IPS-20b (cell line): Measurements from ENCODE around the gene FRMD4A.
"Not testable (repeated sequence)": the region's sequence is repeated elsewhere in the genome, so short reads cannot be mapped to it uniquely, and the experiment has no call there.

Experiments used
- H3K27ac ChIP-seq: one replicate; pipeline ENCODE4 v1.5.1; 2013; ENCODE audit warnings: low read length
- H3K27me3 ChIP-seq: 2 replicates; pipeline ENCODE4 v1.6.1; 2013; ENCODE audit warnings: mild to moderate bottlenecking, low read length, inconsistent platforms; ENCODE audit not compliant: insufficient read depth
- H3K36me3 ChIP-seq: 2 replicates; pipeline ENCODE4 v1.6.1; 2013; ENCODE audit warnings: low read depth, mild to moderate bottlenecking, inconsistent platforms, low read length, moderate library complexity; ENCODE audit not compliant: insufficient read depth
- H3K4me1 ChIP-seq: 2 replicates; pipeline ENCODE4 v1.6.1; 2013; ENCODE audit warnings: mild to moderate bottlenecking, control low read depth, inconsistent platforms, low read length, moderate library complexity; ENCODE audit not compliant: insufficient read depth
- H3K4me3 ChIP-seq: 2 replicates; pipeline ENCODE4 v1.5.1; 2013; ENCODE audit warnings: mild to moderate bottlenecking, low read length, inconsistent platforms
- H3K9ac ChIP-seq: 2 replicates; pipeline ENCODE4 v1.6.1; 2013; ENCODE audit warnings: low read depth, mild to moderate bottlenecking, inconsistent platforms, low read length, moderate library complexity
- H3K9me3 ChIP-seq: 2 replicates; pipeline ENCODE4 v1.6.1; 2013; ENCODE audit warnings: mild to moderate bottlenecking, low read depth, low read length, inconsistent platforms; ENCODE audit not compliant: insufficient read depth

Gene FRMD4A

DNA sequence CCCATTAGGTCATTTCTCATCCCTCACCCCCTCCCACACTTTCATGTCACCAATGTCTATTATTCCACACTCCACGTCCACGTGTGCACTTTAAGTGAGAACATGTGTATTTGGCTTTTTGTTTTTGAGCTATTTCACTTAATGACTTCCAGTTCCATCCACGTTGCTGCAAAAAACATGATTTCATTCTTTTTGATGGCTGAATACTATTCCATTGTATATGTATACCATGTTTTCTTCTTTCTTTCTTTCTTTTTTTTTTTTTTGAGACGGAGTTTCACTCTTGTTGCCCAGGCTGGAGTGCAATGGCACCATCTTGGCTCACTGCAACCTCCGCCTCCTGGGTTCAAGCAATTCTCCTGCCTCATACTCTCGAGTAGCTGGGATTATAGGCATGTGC lies 502.4 kb downstream of the FRMD4A start:
- H3K9ac ChIP-seq, H3K9me3 ChIP-seq, H3K4me3 ChIP-seq, H3K36me3 ChIP-seq, H3K27ac ChIP-seq, H3K27me3 ChIP-seq: not testable (repeated sequence)
- peaks cover 23% of the 10 kb centered on the region for H3K4me1 ChIP-seq

GRCh38 chr10:13827076-13827797 lies 503.5 kb downstream of the FRMD4A start:
- Histone ChIP-seq H3K9me3 (no peaks in the 10 kb centered on the region), H3K36me3 (0 out of 2 replicates have a peak, but pooled peaks cover 6% of the 10 kb centered on the region), H3K9ac (peak overlapping the region; percentile 12; the same call in 1 of the 2 replicates), H3K27me3 (no peaks in the 10 kb centered on the region), H3K27ac (no peak overlapping the region), H3K4me3 (no peak overlapping the region), H3K4me1 (peaks cover 31% of the 10 kb centered on the region)

- Histone ChIP-seq H3K4me1 (peaks cover 34% of the 10 kb centered on the region), H3K4me3 (peak overlapping the region; percentile 45; the same call in 1 of the 2 replicates), H3K27ac (peak overlapping the region; percentile 11), H3K36me3 (no peaks in the 10 kb centered on the region), H3K9me3 (no peaks in the 10 kb centered on the region), H3K27me3 (no peaks in the 10 kb centered on the region), H3K9ac (peak overlapping the region; percentile 14; the same call in 1 of the 2 replicates)
Measured at GRCh38 chr10:13823709-13824405, 506.9 kb downstream of the FRMD4A start.

DNA sequence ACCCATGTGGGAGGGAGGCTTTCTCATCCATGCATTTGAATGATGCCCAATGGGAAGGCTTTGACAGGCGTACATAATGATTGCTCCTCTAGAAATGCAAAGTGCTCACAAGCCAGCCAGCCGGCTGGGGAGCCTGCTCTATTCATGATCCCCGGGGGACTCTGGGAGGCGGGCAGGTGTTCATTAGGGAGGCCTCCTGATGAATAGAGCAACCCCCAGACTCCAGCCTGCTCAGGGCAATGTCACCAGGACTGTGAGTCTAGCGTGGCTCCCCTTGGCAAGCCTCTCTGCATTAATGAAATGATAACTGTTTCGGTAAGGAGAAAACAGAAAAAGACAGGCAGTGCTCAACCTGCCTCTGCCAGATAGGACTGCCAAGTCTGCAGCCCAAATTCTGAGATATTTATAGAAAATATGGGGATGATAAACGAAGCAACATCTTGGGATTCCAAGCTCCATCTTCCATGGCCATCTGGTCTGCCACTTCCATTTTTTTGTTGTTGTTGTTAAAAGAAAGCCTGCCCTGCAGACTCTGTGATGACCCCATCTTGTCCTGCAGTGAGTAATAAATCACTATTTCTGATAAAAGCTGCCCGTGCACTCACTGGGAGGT lies 507.5 kb downstream of the FRMD4A start:
- H3K27me3 ChIP-seq = no peaks in the 10 kb centered on the region
- peak overlapping the region; percentile 11 for H3K27ac ChIP-seq
- no peaks in the 10 kb centered on the region for H3K36me3 ChIP-seq
- H3K9ac ChIP-seq = peak overlapping the region; percentile 14; the same call in 1 of the 2 replicates
- peak overlapping the region; percentile 45; the same call in 1 of the 2 replicates for H3K4me3 ChIP-seq
- H3K4me1 ChIP-seq = peaks cover 34% of the 10 kb centered on the region
- H3K9me3 ChIP-seq = no peaks in the 10 kb centered on the region

GRCh38 chr10:13822490-13822889 lies 508.2 kb downstream of the FRMD4A start:
- Histone ChIP-seq H3K9ac (peak overlapping the region; percentile 30; the same call in 1 of the 2 replicates), H3K36me3 (no peaks in the 10 kb centered on the region), H3K27ac (no peak overlapping the region), H3K4me3 (peak overlapping the region; percentile 40; the same call in 1 of the 2 replicates), H3K4me1 (peaks cover 30% of the 10 kb centered on the region), H3K9me3 (no peaks in the 10 kb centered on the region), H3K27me3 (no peaks in the 10 kb centered on the region)

- Histone ChIP-seq H3K9me3 (peaks cover 5% of the 10 kb centered on the region; the same call in 1 of the 2 replicates), H3K36me3 (no peaks in the 10 kb centered on the region), H3K4me1 (peaks cover 22% of the 10 kb centered on the region), H3K27me3 (no peaks in the 10 kb centered on the region), H3K27ac (no peak overlapping the region), H3K4me3 (no peak overlapping the region), H3K9ac (no peak overlapping the region; the same call in 1 of the 2 replicates)
Measured at GRCh38 chr10:13820964-13821337, 509.8 kb downstream of the FRMD4A start.

DNA sequence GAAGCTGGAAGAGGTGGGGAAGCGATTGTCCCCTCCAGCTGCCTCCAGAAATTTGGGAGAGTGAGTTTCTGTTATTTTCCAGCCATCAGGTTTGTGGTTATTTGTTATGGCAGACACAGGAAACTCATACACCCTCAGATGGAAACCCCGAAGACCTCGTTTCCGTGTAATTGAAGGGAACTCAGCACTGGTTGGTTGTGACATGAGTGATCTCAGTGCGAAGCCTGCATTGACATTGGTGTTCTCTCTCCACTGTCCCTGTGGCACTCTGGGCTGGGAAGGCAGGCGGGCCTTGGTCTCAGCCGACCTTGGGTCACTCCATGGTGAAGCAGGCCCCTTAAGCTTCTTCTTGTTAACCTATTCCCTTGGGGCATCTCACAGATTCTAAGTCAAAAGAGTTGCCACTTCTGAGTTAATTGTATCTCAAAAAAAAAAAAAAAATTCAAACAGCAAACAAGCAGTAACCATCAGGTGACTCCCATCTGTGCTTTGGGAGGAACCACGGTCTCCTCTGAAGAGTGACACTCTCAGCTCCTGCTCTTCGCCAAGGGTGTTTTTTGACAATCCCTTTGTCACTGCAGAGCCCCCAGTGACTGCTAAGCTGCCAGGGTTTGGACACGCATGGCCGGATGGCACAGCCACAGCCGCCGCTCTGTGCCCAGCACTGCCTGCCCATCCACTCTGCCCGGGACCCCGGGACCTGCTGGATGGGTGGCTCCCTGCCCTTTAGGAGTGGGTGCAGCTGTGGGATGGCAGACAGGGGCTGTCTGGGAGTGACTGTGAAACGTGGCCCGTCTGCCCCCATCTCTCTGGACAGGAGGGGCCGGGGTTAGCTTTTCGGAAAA lies 510.4 kb downstream of the FRMD4A start:
- no peak overlapping the region for H3K4me3 ChIP-seq
- H3K36me3 ChIP-seq = no peaks in the 10 kb centered on the region
- H3K27me3 ChIP-seq = no peaks in the 10 kb centered on the region
- peaks cover 22% of the 10 kb centered on the region for H3K4me1 ChIP-seq
- H3K27ac ChIP-seq = no peak overlapping the region
- peaks cover 5% of the 10 kb centered on the region; the same call in 1 of the 2 replicates for H3K9me3 ChIP-seq
- no peak overlapping the region for H3K9ac ChIP-seq

- Histone ChIP-seq H3K27ac (no peak overlapping the region), H3K4me3 (no peak overlapping the region)
Measured at GRCh38 chr10:13816195-13816925, 514.4 kb downstream of the FRMD4A start.

GRCh38 chr10:13815756-13816155 lies 515.0 kb downstream of the FRMD4A start:
- Histone ChIP-seq H3K27me3 (no peaks in the 10 kb centered on the region), H3K27ac (no peak overlapping the region), H3K4me1 (no peaks in the 10 kb centered on the region; the same call in 1 of the 2 replicates), H3K9ac (no peak overlapping the region), H3K9me3 (peaks cover 5% of the 10 kb centered on the region; the same call in 1 of the 2 replicates), H3K4me3 (no peak overlapping the region), H3K36me3 (no peaks in the 10 kb centered on the region)

More at GRCh38 chr10:13816195-13816925, 514.4 kb downstream of the FRMD4A start:
- Histone ChIP-seq H3K27me3 (no peaks in the 10 kb centered on the region), H3K9me3 (peaks cover 5% of the 10 kb centered on the region; the same call in 1 of the 2 replicates), H3K4me1 (peaks cover 1% of the 10 kb centered on the region; the same call in 1 of the 2 replicates), H3K9ac (no peak overlapping the region), H3K36me3 (no peaks in the 10 kb centered on the region)

DNA sequence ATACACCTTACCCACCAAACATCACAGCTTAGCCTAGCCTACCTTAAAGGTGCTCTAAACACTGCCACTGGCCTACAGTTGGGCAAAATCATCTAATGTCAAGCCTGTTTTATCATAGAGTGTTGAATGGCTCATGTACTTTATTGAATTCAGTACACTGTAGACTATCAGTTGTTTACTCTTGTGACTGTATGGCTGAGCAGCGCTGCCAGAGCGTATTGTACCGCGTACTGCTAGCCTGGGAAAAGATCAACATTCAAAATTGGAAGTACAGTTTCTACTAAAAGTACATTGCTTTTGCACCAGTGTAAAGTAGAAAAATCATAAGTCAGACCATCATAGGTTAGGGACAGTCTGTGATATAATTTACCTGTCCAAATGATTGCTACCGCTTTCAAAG lies 517.2 kb downstream of the FRMD4A start:
- peaks cover 5% of the 10 kb centered on the region; the same call in 1 of the 2 replicates for H3K9me3 ChIP-seq
- H3K4me1 ChIP-seq = peaks cover 12% of the 10 kb centered on the region
- no peak overlapping the region for H3K9ac ChIP-seq
- no peak overlapping the region for H3K4me3 ChIP-seq
- H3K27me3 ChIP-seq = no peaks in the 10 kb centered on the region
- H3K27ac ChIP-seq = no peak overlapping the region
- no peaks in the 10 kb centered on the region for H3K36me3 ChIP-seq
